ENCODE measurements around the gene BTBD7. TPM values are rescaled to one million over a fixed set of nuclear protein-coding genes. Genes with fewer than 3 reads are reported as not detected.
A peak's percentile ranks its signal among the peaks of the same experiment; 100 is the strongest.

Gene BTBD7
- polyA plus RNA-seq, 1 experiment = 24.4 TPM

- DNase-seq (ENCODE audit: low read depth, low spot score) = no peak
- H3K27me3 ChIP-seq (ENCODE audit: control insufficient read depth, insufficient read depth, low read length) = no peaks in the 10 kb centered on the region
- H3K4me3 ChIP-seq (ENCODE audit: low read depth, low read length) = no peak overlapping the region
- ChIA-PET POLR2A (no interaction called here), CTCF (no interaction called here)
- no peak for TF ChIP-seq CTCF (IDR thresholded peaks at IDR 0.05; ENCODE audit: low read depth, low read length)
- no peaks in the 10 kb centered on the region for H3K9me3 ChIP-seq (ENCODE audit: control insufficient read depth, insufficient read depth, low read length)
- no peak overlapping the region for H3K27ac ChIP-seq (ENCODE audit: low read depth, low read length)
These were observed 118.2 kb downstream of the BTBD7 start for GRCh38 chr14:93214598-93214997.

- no peak overlapping the region for H3K27ac ChIP-seq (ENCODE audit: low read depth, low read length)
- ChIA-PET POLR2A (no interaction called here), CTCF (no interaction called here)
These were observed 120.4 kb downstream of the BTBD7 start for GRCh38 chr14:93212432-93212831.

GRCh38 chr14:93207468-93208308 is 125.1 kb downstream of the BTBD7 start:
- ChIA-PET POLR2A (interaction anchor here (1.1 to 2.1 kb wide), 2 partner anchors 23 to 24 kb away, joined by 3 to 12 read pairs; partner anchors contain the start of genes LYSET and MOAP1), CTCF (interaction anchor here (0.6 to 3.6 kb wide), 30 partner anchors 8 to 683 kb away, joined by 3 to 19 read pairs (median 6); partner anchors contain the start of genes LYSET and MOAP1)
- TF ChIP-seq CTCF (IDR thresholded peaks at IDR 0.05; ENCODE audit: low read depth, low read length) = peak; percentile 54
- peak overlapping the region; percentile 88 for H3K4me3 ChIP-seq (ENCODE audit: low read depth, low read length)
- H3K27me3 ChIP-seq (ENCODE audit: control insufficient read depth, insufficient read depth, low read length) = no peaks in the 10 kb centered on the region
- no peak overlapping the region for H3K27ac ChIP-seq (ENCODE audit: low read depth, low read length)
- no peak for DNase-seq (ENCODE audit: low read depth, low spot score)
- peaks cover 2% of the 10 kb centered on the region; the same call in 1 of the 2 replicates for H3K9me3 ChIP-seq (ENCODE audit: control insufficient read depth, insufficient read depth, low read length)

More at GRCh38 chr14:93212432-93212831, 120.4 kb downstream of the BTBD7 start:
- TF ChIP-seq CTCF (IDR thresholded peaks at IDR 0.05; ENCODE audit: low read depth, low read length) = no peak
- no peak for DNase-seq (ENCODE audit: low read depth, low spot score)
- H3K4me3 ChIP-seq (ENCODE audit: low read depth, low read length) = no peak overlapping the region
- no peaks in the 10 kb centered on the region for H3K27me3 ChIP-seq (ENCODE audit: control insufficient read depth, insufficient read depth, low read length)
- H3K9me3 ChIP-seq (ENCODE audit: control insufficient read depth, insufficient read depth, low read length) = no peaks in the 10 kb centered on the region; the same call in 1 of the 2 replicates

- H3K9me3 ChIP-seq (ENCODE audit: control insufficient read depth, insufficient read depth, low read length) = peaks cover 2% of the 10 kb centered on the region; the same call in 1 of the 2 replicates
- DNase-seq (ENCODE audit: low read depth, low spot score) = peak; percentile 89
- peak; percentile 41 for TF ChIP-seq CTCF (IDR thresholded peaks at IDR 0.05; ENCODE audit: low read depth, low read length)
- peak within 1 kb of the TSS; percentile 39 for H3K27ac ChIP-seq (ENCODE audit: low read depth, low read length)
- H3K27me3 ChIP-seq (ENCODE audit: control insufficient read depth, insufficient read depth, low read length) = no peaks in the 10 kb centered on the region
- CTCF ChIA-PET = interaction anchor here (0.6 to 3.6 kb wide), 32 partner anchors 9 to 642 kb away, joined by 3 to 19 read pairs (median 6); partner anchors contain the start of genes LYSET and MOAP1
- POLR2A ChIA-PET = interaction anchor here (1.1 to 2.1 kb wide), 2 partner anchors 22 to 25 kb away, joined by 3 to 12 read pairs; partner anchors contain the start of genes LYSET and MOAP1
- H3K4me3 ChIP-seq (ENCODE audit: low read depth, low read length) = peak within 1 kb of the TSS; percentile 88
These were observed 125.9 kb downstream of the BTBD7 start, which contains the start of the genes GON7 and UBR7 for GRCh38 chr14:93206793-93207467. Gene GON7, minus strand, starts transcription at chr14:93207065. Its CDS starts 28 bp downstream, at chr14:93207037. Gene UBR7, plus strand, starts transcription at chr14:93207256. Its CDS starts 36 bp downstream, at chr14:93207292.

Data from AG04450 (cell line).